ENCODE results near the gene COLEC11. TPM values are rescaled to one million over a fixed set of nuclear protein-coding genes. Genes with fewer than 3 reads are reported as not detected.
A peak's percentile ranks its signal among the peaks of the same experiment; 100 is the strongest.

Gene COLEC11
- total and polyA plus RNA-seq, 9 of the 15 experiments (the other 6 are each of a cell fraction or from before 2014, with no cell fraction given), result 0.32 to 4.3 (median 1.8) TPM

DNA sequence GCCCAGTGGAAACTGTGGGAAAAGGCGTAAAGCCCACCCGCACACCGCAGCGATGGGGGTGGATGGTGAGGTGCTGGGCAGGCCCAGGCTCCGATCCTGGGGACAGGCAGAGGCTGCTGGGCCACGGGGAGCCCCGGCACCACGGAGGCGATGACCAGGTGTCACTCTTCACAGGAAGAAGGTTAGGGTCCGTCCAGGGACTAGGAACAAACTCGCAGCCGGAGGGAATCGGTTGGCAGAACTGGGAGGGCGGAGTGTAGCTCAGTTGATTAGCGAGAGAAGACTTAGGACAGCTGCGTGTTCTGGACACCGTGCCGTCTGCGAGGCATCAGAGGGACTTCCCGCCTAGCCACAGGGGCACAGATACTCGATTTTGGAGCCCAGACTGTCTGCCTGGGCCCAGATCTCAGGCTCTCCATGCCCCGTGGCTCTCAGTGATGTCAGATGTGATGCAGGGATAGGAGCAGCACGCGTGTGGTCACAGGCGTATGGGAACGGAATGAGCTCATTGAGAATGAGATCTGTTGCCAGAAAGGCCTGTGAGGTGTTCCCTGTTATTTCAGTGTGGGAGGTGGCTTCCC, 47.0 kb downstream of the COLEC11 start (continued):
- TF ChIP-seq, protein P1, sequence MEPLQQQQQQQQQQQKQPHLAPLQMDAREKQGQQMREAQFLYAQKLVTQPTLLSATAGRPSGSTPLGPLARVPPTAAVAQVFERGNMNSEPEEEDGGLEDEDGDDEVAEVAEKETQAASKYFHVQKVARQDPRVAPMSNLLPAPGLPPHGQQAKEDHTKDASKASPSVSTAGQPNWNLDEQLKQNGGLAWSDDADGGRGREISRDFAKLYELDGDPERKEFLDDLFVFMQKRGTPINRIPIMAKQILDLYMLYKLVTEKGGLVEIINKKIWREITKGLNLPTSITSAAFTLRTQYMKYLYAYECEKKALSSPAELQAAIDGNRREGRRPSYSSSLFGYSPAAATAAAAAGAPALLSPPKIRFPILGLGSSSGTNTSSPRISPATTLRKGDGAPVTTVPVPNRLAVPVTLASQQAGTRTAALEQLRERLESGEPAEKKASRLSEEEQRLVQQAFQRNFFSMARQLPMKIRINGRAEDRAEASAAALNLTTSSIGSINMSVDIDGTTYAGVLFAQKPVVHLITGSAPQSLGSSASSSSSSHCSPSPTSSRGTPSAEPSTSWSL (CRISPR knock-in tag; IDR thresholded peaks at IDR 0.05; ENCODE audit: borderline replicate concordance), result no peak
- no peak for TF ChIP-seq ZNF174 (CRISPR knock-in tag; IDR thresholded peaks at IDR 0.05)
- TF ChIP-seq TGIF2 (CRISPR knock-in tag; IDR thresholded peaks at IDR 0.05), result no peak
- TF ChIP-seq GMEB1 (CRISPR knock-in tag; IDR thresholded peaks at IDR 0.05), result no peak
- no peak for TF ChIP-seq RNF2 (IDR thresholded peaks at IDR 0.05)
- no peak for TF ChIP-seq TRIM28 (IDR thresholded peaks at IDR 0.05)

DNA sequence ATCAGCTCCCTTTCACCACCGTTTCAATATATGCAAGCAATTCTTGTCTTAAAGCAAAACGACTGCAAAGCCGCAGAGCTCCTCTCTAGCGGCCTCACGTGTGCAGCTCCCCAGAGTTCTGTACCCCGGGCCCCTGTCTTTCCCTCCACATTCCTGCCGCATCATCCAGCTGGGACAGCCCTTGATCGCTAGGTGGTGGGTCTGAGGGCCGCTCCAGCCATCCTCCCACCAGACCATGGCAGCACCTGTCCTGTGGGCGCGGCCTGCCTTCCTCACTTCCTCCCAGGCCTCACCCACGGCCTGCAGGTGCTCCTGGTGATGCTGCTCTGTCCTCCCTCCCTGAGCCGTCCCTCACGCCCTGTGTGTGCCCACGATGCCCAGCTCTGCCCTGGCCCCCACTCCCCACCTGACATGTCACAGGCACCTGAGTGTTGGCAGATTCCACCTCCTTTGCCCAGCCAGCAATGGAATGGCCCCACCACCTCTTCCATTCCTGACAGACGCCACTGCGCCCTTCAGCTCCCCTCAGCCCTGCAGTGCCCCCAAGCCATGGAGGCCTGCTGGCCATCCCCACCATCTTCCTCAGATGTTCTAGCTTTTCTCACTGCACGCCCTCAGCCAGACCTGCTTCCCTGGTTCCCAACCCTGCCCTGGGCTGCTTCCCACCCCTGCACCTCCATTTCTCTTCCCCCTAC, 47.8 kb downstream of the COLEC11 start:
- H3K9me3 ChIP-seq (replicated peaks; ENCODE audit: control insufficient read depth, insufficient read depth, low read depth, low read length), result no peaks in the 10 kb centered on the region
- no TSS peak for BruUV-seq (replicated peaks)
- H3K27me3 ChIP-seq (ENCODE audit: control insufficient read depth in 2 of 2, insufficient read depth in 2 of 2, low read length in 2 of 2), result peaks cover 44 to 85% of the 10 kb centered on the region in 2 experiments
- no peaks in the 10 kb centered on the region for H3K9me1 ChIP-seq (ENCODE audit: control insufficient read depth, insufficient read depth, low read length)
- TF ChIP-seq MCM3 (IDR thresholded peaks at IDR 0.05) (no peak), SPI1 (IDR thresholded peaks at IDR 0.05; ENCODE audit: borderline replicate concordance, low read depth, low read length) (no peak), USF1 (CRISPR knock-in tag; IDR thresholded peaks at IDR 0.05) (0 out of 2 replicates have a peak, but pooled peaks have one; percentile 15), ZNF280A (IDR thresholded peaks at IDR 0.05; ENCODE audit: low read depth, partially characterized antibody) (no peak), GABPA (tag; conservative IDR thresholded peaks at IDR 0.05; ENCODE audit: low read depth) (no peak)
- peaks cover 0 to 28% of the 10 kb centered on the region in 2 experiments; a peak in 2 of 5 replicates for H3K4me1 ChIP-seq (replicated peaks in 1 of 2; ENCODE audit: control insufficient read depth in 2 of 2, insufficient read depth in 2 of 2, low read length in 2 of 2)
- H3K79me2 ChIP-seq (ENCODE audit: control insufficient read depth, insufficient read depth, low read length), result no peaks in the 10 kb centered on the region
- ATAC-seq, result peak; percentile 12; the same call in 2 of the 3 replicates
- H3K36me3 ChIP-seq (ENCODE audit: control insufficient read depth, insufficient read depth, low read length), result no peaks in the 10 kb centered on the region
- H3K4me3 ChIP-seq, result no peak overlapping the region
- intact Hi-C loops (cut with micrococcal nuclease) (no loop called here), in situ Hi-C loops (cut with MboI) (no loop called here)
- no peak overlapping the region for H3K27ac ChIP-seq (ENCODE audit: extremely low read depth, low read depth, low read length)
- no peak for DNase-seq (ENCODE audit: extremely low read depth in 1 of 4, low spot score in 3 of 4)
- H4K20me1 ChIP-seq (replicated peaks; ENCODE audit: control insufficient read depth, insufficient read depth, low read length), result peaks cover 8% of the 10 kb centered on the region; the same call in 1 of the 2 replicates
- H2AFZ ChIP-seq (ENCODE audit: low read depth, low read length), result no peak overlapping the region
- 17% methylated on average over 18 of the region's 18 CpGs for WGBS (ENCODE audit: insufficient coverage, low coverage, missing lambda C conversion rate)
- ChIA-PET POLR2A (interaction anchor here (0.9 to 1.0 kb wide), 2 partner anchors 9 to 85 kb away, joined by 3 to 4 read pairs; partner anchors contain the start of gene RNASEH1), CTCF (ENCODE audit: low intra/inter-chr PET ratio) (no interaction called here)
- no peak for FAIRE-seq
- H3K4me2 ChIP-seq (ENCODE audit: insufficient read depth, low read length), result no peak overlapping the region
- no peak overlapping the region for H3K9ac ChIP-seq (ENCODE audit: insufficient read depth in 1 of 2, low read depth in 2 of 2, low read length in 2 of 2)
